B cell (primary cell): Measurements from ENCODE around the gene ENDOV. TPM values are rescaled to one million over a fixed set of nuclear protein-coding genes. Genes with fewer than 3 reads are reported as not detected.
A peak's percentile ranks its signal among the peaks of the same experiment; 100 is the strongest.

Experiments
- ATAC-seq: fragments of 200-7000 bp; cut with Tn5 transposase; one replicate; pipeline ENCODE4 v1.10.0; 2021; ENCODE audit warnings: low read depth, mild to moderate bottlenecking, moderate number of reproducible peaks, moderate library complexity
- CTCF ChIA-PET: fragments of 350-600 bp; sonication (Branson Sonifier 250); formaldehyde crosslinking; loops from one replicate; lab custom pipeline; 2021; ENCODE audit warnings: antibody characterized with exemption, inconsistent platforms; lab: Charles Lee
- POLR2A ChIA-PET: fragments of 350-600 bp; sonication (Branson Sonifier 250); formaldehyde crosslinking; loops from one replicate; lab custom pipeline; 2021; ENCODE audit warnings: antibody characterized with exemption; lab: Charles Lee
- DNase-seq: peaks from one replicate; pipeline ENCODE4 v3.0.0; 2013
- H2AFZ ChIP-seq: 2 replicates; pipeline ENCODE4 v1.6.1; 2012; ENCODE audit warnings: mild to moderate bottlenecking, low read depth, low read length; ENCODE audit not compliant: insufficient read depth, poor library complexity, severe bottlenecking
- H3K27ac ChIP-seq, 2 donors: 1 replicate in 1 of 2; 2 replicates in 1 of 2; pipeline ENCODE4 v1.5.1; 2012 to 2013; ENCODE audit warnings: low read length in 2 of 2, mild to moderate bottlenecking in 2 of 2, moderate library complexity in 1 of 2
- H3K27me3 ChIP-seq, 4 experiments: fragments of 200-600 bp in 1 of 4; sonication (generic) in 1 of 4; replicated peaks in 1 of 4; 1 replicate in 2 of 4; 2 replicates in 2 of 4; pipeline versions ENCODE4 v1.6.1 to v1.7.0; 2013 to 2016; ENCODE audit warnings: low read length in 3 of 4, mild to moderate bottlenecking in 2 of 4, mixed read lengths in 1 of 4, moderate library complexity in 1 of 4; ENCODE audit not compliant: insufficient read depth in 4 of 4, control insufficient read depth in 3 of 4; ENCODE audit errors: control extremely low read depth in 1 of 4
- H3K36me3 ChIP-seq, 2 experiments: replicated peaks in 1 of 2; 1 replicate in 1 of 2; 2 replicates in 1 of 2; pipeline versions ENCODE4 v1.6.1 to v1.7.1; 2013; ENCODE audit warnings: low read length in 1 of 2; ENCODE audit not compliant: insufficient read depth in 2 of 2, control insufficient read depth in 1 of 2; ENCODE audit errors: control extremely low read depth in 1 of 2, extremely low read depth in 1 of 2
- H3K4me1 ChIP-seq, 2 donors: fragments of 200-600 bp in 1 of 2; sonication (generic) in 1 of 2; 1 replicate in 1 of 2; 2 replicates in 1 of 2; pipeline versions ENCODE4 v1.5.1 to v1.6.1; 2013 to 2017; ENCODE audit warnings: low read length in 2 of 2; ENCODE audit not compliant: control insufficient read depth in 2 of 2, insufficient read depth in 2 of 2
- H3K4me2 ChIP-seq: replicated peaks from 2 replicates; pipeline ENCODE3; 2012; ENCODE audit warnings: mild to moderate bottlenecking, low read depth, low read length; ENCODE audit not compliant: poor library complexity, severe bottlenecking
- H3K4me3 ChIP-seq, 5 experiments: fragments of 200-600 bp in 1 of 5; sonication (generic) in 1 of 5; 1 replicate in 3 of 5; 2 replicates in 2 of 5; pipeline versions ENCODE4 v1.5.1 to v1.7.0; 2011 to 2016; ENCODE audit warnings: low read length in 4 of 5, mild to moderate bottlenecking in 4 of 5, low read depth in 2 of 5, control low read depth in 1 of 5, moderate library complexity in 1 of 5; ENCODE audit not compliant: insufficient read depth in 1 of 5; ENCODE audit errors: control extremely low read depth in 1 of 5, extremely low read depth in 1 of 5
- H3K79me2 ChIP-seq: fragments of 200-600 bp; sonication (generic); one replicate; pipeline ENCODE4 v1.6.0; 2016; ENCODE audit warnings: low read length; ENCODE audit not compliant: control insufficient read depth, insufficient read depth
- H3K9ac ChIP-seq: fragments of 200-600 bp; sonication (generic); 2 replicates; pipeline ENCODE4 v1.6.1; 2017; ENCODE audit warnings: mild to moderate bottlenecking, low read length, moderate library complexity
- H3K9me3 ChIP-seq, 3 donors: one replicate each; pipeline versions ENCODE4 v1.6.1 to v1.7.1; 2013; ENCODE audit warnings: low read length in 2 of 3; ENCODE audit not compliant: control insufficient read depth in 2 of 3, insufficient read depth in 1 of 3; ENCODE audit errors: control extremely low read depth in 1 of 3
- H4K20me1 ChIP-seq: 2 replicates; pipeline ENCODE4 v1.6.0; 2012; ENCODE audit warnings: mild to moderate bottlenecking, low read length; ENCODE audit not compliant: insufficient read depth, control insufficient read depth, poor library complexity, severe bottlenecking
- H3K27ac Mint-ChIP-seq: one replicate; pipeline ENCODE4 v1.8.0; 2021; ENCODE audit warnings: mixed read lengths
- H3K27me3 Mint-ChIP-seq: one replicate; pipeline ENCODE4 v1.8.0; 2021; ENCODE audit warnings: mixed read lengths
- H3K4me1 Mint-ChIP-seq: one replicate; pipeline ENCODE4 v1.8.0; 2021; ENCODE audit warnings: mixed read lengths
- H3K4me3 Mint-ChIP-seq: one replicate; pipeline ENCODE4 v1.8.0; 2021; ENCODE audit warnings: mixed read lengths
- H3K9me3 Mint-ChIP-seq: one replicate; pipeline ENCODE4 v1.8.0; 2022; ENCODE audit warnings: mixed read lengths; ENCODE audit not compliant: insufficient read depth
- EZH2 ChIP-seq: IDR thresholded peaks from 2 replicates; pipeline ENCODE4 v1.6.1; 2012; ENCODE audit warnings: borderline replicate concordance, low read depth, mild to moderate bottlenecking, moderate library complexity, low read length; ENCODE audit not compliant: insufficient read depth, poor library complexity, severe bottlenecking
- WGBS: methylation state at CpG from one replicate; pipeline ENCODE4 v1.1.5; 2013; ENCODE audit warnings: missing lambda C conversion rate; ENCODE audit not compliant: insufficient coverage; 5-methylcytosine and 5-hydroxymethylcytosine counted together
- intact Hi-C: fragments of 100-400 bp; cut with micrococcal nuclease; formaldehyde crosslinking; loops from one replicate; pipeline ENCODE4 v1.10.0; 2022
- polyA plus RNA-seq: library from polyadenylated mRNA; depleted of rRNA; stranded (reverse); fragments of >200 nt; gene quantifications from 2 replicates; pipeline ENCODE4 v1.2.3, GENCODE V29; 2012
- total RNA-seq, 2 donors: library from RNA; stranded (reverse); fragments of 120-200 nt in 1 of 2; gene quantifications; 1 replicate in 1 of 2; 2 replicates in 1 of 2; pipeline versions ENCODE4 v1.2.3 to v1.2.4, GENCODE V29; 2013 to 2022
- TF ChIP-seq, protein P1 (sequence below): fragments of 200-600 bp; IDR thresholded peaks from one replicate; pipeline ENCODE4 v1.8.0; 2022; ENCODE audit warnings: antibody characterized with exemption, mild to moderate bottlenecking

Gene ENDOV
- total and polyA plus RNA-seq, 2 donors (not counting 1 experiment from before 2014, with no cell fraction given): 25.3 to 49.5 TPM

DNA sequence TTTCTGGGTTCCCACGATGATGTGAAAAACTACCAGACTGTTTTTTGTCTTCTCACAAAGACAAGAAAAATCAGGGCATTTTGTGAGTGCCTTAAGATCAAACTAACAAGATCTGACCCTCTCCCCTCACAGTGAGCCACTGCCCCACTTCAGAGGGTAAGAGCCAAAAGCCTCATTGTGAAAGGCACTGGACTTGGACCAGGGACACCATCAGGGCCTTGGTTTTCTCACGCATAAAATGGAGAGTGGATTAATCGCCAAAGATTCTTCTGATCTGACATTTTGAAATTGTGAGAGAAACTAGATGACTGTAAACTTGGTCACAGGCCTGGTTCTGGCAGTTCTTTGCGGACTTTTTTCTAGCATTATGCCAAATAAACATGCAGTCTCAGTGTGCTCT, 21.0 kb upstream of the ENDOV start:
- no peaks in the 10 kb centered on the region for H3K27me3 Mint-ChIP-seq
- H3K9ac ChIP-seq: no peak overlapping the region
- H3K27ac Mint-ChIP-seq: peak overlapping the region; percentile 7
- H3K4me3 Mint-ChIP-seq: no peak overlapping the region
- H3K27ac ChIP-seq: no peak overlapping the region
- no peaks in the 10 kb centered on the region for H3K4me1 Mint-ChIP-seq
- no peaks in the 10 kb centered on the region for H3K27me3 ChIP-seq
- peaks cover 5% of the 10 kb centered on the region for H4K20me1 ChIP-seq
- H3K4me2 ChIP-seq: no peak overlapping the region
- intact Hi-C loops: no loop called here
- H3K79me2 ChIP-seq: no peaks in the 10 kb centered on the region
- TF ChIP-seq EZH2: no peak
- TF ChIP-seq, protein P1, sequence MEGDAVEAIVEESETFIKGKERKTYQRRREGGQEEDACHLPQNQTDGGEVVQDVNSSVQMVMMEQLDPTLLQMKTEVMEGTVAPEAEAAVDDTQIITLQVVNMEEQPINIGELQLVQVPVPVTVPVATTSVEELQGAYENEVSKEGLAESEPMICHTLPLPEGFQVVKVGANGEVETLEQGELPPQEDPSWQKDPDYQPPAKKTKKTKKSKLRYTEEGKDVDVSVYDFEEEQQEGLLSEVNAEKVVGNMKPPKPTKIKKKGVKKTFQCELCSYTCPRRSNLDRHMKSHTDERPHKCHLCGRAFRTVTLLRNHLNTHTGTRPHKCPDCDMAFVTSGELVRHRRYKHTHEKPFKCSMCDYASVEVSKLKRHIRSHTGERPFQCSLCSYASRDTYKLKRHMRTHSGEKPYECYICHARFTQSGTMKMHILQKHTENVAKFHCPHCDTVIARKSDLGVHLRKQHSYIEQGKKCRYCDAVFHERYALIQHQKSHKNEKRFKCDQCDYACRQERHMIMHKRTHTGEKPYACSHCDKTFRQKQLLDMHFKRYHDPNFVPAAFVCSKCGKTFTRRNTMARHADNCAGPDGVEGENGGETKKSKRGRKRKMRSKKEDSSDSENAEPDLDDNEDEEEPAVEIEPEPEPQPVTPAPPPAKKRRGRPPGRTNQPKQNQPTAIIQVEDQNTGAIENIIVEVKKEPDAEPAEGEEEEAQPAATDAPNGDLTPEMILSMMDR: no peak
- CTCF ChIA-PET: no interaction called here
- DNase-seq (no peak), ATAC-seq (no peak)
- H3K4me3 ChIP-seq: no peak overlapping the region
- H3K36me3 ChIP-seq: peaks cover 10 to 50% of the 10 kb centered on the region in 2 experiments
- POLR2A ChIA-PET: no interaction called here
- WGBS: 100% methylated on average over 3 of the region's 4 CpGs
- no peaks in the 10 kb centered on the region for H3K4me1 ChIP-seq
- no peaks in the 10 kb centered on the region for H3K9me3 ChIP-seq
- no peak overlapping the region for H2AFZ ChIP-seq
- H3K9me3 Mint-ChIP-seq: no peaks in the 10 kb centered on the region

DNA sequence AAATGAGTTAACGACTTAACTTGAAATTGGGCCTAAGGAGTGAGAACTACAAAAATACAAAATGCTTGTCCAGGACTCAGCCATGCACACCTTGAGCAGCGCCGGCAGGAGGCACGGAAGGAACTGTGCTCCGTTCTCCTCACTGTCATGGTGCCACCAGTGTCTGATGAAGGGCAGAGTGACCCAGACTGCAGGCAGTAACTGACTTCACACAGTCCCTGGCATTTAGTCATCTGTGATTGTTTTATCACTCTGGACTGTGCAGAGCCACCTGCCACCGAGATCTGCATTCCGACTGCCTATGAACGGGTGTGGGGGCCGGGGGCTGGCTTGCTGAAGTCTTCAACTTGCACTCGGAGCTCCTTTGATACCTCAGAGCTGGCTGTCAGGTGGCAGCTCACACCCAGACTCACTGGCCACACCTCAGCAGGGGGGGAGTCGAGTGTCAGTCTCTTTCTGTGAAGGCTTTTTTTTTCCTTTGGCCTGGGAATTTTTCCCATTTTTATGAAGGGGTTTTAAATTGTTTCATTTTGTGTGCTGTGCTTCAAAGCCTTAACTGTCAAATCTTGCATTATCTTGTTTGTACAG, 20.2 kb upstream of the ENDOV start:
- Histone ChIP-seq H3K79me2 (no peaks in the 10 kb centered on the region), H4K20me1 (no peaks in the 10 kb centered on the region), H3K9ac (no peak overlapping the region), H3K4me1 (no peaks in the 10 kb centered on the region), H3K9me3 (no peaks in the 10 kb centered on the region), H3K27ac (no peak overlapping the region), H3K4me3 (no peak overlapping the region), H3K27me3 (no peaks in the 10 kb centered on the region), H3K4me2 (no peak overlapping the region), H3K36me3 (peaks cover 10 to 42% of the 10 kb centered on the region in 2 experiments), H2AFZ (no peak overlapping the region)
- TF ChIP-seq, protein P1: no peak
- no peak for TF ChIP-seq EZH2
- H3K9me3 Mint-ChIP-seq: no peaks in the 10 kb centered on the region
- intact Hi-C loops: no loop called here
- no peak overlapping the region for H3K4me3 Mint-ChIP-seq
- no peaks in the 10 kb centered on the region for H3K4me1 Mint-ChIP-seq
- ATAC-seq: no peak
- no peak overlapping the region for H3K27ac Mint-ChIP-seq
- H3K27me3 Mint-ChIP-seq: no peaks in the 10 kb centered on the region
- no peak for DNase-seq
- WGBS: 96% methylated on average over 10 of the region's 11 CpGs
- ChIA-PET POLR2A (no interaction called here), CTCF (interaction anchor here (0.7 kb wide), 2 partner anchors 21 to 116 kb away, joined by 3 read pairs; no protein-coding TSS in a partner anchor)
